GM18511 (cell line): Measurements from ENCODE around the gene RALGAPB.
"Not testable (repeated sequence)": the region's sequence is repeated elsewhere in the genome, so short reads cannot be mapped to it uniquely, and the experiment has no call there.

ENCODE experiments used
- ATAC-seq: cut with Tn5 transposase; IDR thresholded peaks from one replicate; pipeline ENCODE4 v1.9.1; 2021; ENCODE audit warnings: mild to moderate bottlenecking, moderate library complexity; ENCODE audit not compliant: unreplicated experiment

Gene RALGAPB

GRCh38 chr20:38472513-38473366, at the start of gene RALGAPB:
TSS of gene RALGAPB (plus strand) at chr20:38472843. CDS start at chr20:38488433, 15,590 bp downstream.
- peak; percentile 92 for ATAC-seq

- ATAC-seq = no peak
Measured at GRCh38 chr20:38423541-38423940, 49.1 kb upstream of the RALGAPB start.

- ATAC-seq = no peak
Measured at GRCh38 chr20:38424401-38424800, 48.2 kb upstream of the RALGAPB start.

GRCh38 chr20:38426006-38426897, 46.4 kb upstream of the RALGAPB start:
- ATAC-seq = no peak

- ATAC-seq = no peak
Measured at GRCh38 chr20:38427655-38428023, 45.0 kb upstream of the RALGAPB start.

GRCh38 chr20:38428800-38429199, 43.8 kb upstream of the RALGAPB start:
- no peak for ATAC-seq

- no peak for ATAC-seq
Measured at GRCh38 chr20:38429301-38429700, 43.3 kb upstream of the RALGAPB start.

- no peak for ATAC-seq
Measured at GRCh38 chr20:38430679-38431325, 41.8 kb upstream of the RALGAPB start.

- no peak for ATAC-seq
Measured at GRCh38 chr20:38432292-38432691, 40.4 kb upstream of the RALGAPB start.

GRCh38 chr20:38432870-38433269, 39.8 kb upstream of the RALGAPB start:
- ATAC-seq = not testable (repeated sequence)

- no peak for ATAC-seq
Measured at GRCh38 chr20:38433304-38433972, 39.2 kb upstream of the RALGAPB start.

GRCh38 chr20:38434301-38434741, 38.3 kb upstream of the RALGAPB start:
- peak; percentile 38 for ATAC-seq

GRCh38 chr20:38434770-38435554, 37.7 kb upstream of the RALGAPB start, which contains the start of gene SNHG17:
TSS of gene SNHG17 (minus strand) at chr20:38435328.
- peak; percentile 71 for ATAC-seq

- ATAC-seq = no peak
Measured at GRCh38 chr20:38435555-38435939, 37.1 kb upstream of the RALGAPB start.

GRCh38 chr20:38437796-38438195, 34.8 kb upstream of the RALGAPB start:
- no peak for ATAC-seq

GRCh38 chr20:38441110-38441509, 31.5 kb upstream of the RALGAPB start:
- not testable (repeated sequence) for ATAC-seq

GRCh38 chr20:38441916-38442315, 30.7 kb upstream of the RALGAPB start:
- ATAC-seq = no peak

- no peak for ATAC-seq
Measured at GRCh38 chr20:38445381-38445796, 27.3 kb upstream of the RALGAPB start.

GRCh38 chr20:38445901-38446425, 26.7 kb upstream of the RALGAPB start:
- ATAC-seq = no peak
